ENCODE measurements around the gene DCBLD1. TPM values are rescaled to one million over a fixed set of nuclear protein-coding genes. Genes with fewer than 3 reads are reported as not detected.

DCBLD1 gene
- polyA plus RNA-seq, 1 donor (not counting 4 experiments of a cell fraction or from before 2014, with no cell fraction given), result 21.7 TPM

DNA sequence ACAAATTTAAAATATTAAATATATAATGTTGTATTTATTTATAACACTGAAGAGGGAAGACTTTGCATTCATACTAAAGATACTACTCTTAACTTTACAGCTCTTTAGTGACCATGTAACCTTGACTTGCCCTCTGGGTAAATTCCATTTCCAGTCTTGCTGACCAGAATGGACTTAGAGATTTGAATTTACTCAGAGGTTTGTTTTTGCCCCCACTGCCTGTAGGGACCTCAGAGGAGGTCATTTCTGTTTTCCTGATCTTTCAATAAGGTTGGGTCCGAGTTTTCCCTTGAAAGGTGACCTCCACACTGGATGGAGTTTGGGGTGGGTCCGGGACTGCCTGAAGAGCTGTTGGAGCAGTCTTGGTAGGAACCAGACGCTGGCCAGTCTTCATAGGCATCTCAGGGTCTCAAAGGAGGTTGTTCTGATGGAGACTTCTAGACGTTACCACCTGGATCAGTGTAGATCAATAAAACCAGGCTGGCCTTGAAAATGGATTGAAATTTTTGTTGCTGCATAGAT lies 26.0 kb downstream of the DCBLD1 start:
- no peaks in the 10 kb centered on the region for H4K20me1 ChIP-seq (ENCODE audit: control insufficient read depth, extremely low read depth, insufficient read depth, low read length)
- H3K79me2 ChIP-seq (ENCODE audit: control insufficient read depth, insufficient read depth, low read length), result peaks cover 4% of the 10 kb centered on the region
- TF ChIP-seq EZH2 (IDR thresholded peaks at IDR 0.05; ENCODE audit: low read length), result no peak
- TF ChIP-seq, protein P1, sequence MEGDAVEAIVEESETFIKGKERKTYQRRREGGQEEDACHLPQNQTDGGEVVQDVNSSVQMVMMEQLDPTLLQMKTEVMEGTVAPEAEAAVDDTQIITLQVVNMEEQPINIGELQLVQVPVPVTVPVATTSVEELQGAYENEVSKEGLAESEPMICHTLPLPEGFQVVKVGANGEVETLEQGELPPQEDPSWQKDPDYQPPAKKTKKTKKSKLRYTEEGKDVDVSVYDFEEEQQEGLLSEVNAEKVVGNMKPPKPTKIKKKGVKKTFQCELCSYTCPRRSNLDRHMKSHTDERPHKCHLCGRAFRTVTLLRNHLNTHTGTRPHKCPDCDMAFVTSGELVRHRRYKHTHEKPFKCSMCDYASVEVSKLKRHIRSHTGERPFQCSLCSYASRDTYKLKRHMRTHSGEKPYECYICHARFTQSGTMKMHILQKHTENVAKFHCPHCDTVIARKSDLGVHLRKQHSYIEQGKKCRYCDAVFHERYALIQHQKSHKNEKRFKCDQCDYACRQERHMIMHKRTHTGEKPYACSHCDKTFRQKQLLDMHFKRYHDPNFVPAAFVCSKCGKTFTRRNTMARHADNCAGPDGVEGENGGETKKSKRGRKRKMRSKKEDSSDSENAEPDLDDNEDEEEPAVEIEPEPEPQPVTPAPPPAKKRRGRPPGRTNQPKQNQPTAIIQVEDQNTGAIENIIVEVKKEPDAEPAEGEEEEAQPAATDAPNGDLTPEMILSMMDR (optimal IDR thresholded peaks at IDR 0.05 in 1 of 3, IDR thresholded peaks at IDR 0.05 in 1 of 3, conservative IDR thresholded peaks at IDR 0.05 in 1 of 3; ENCODE audit: extremely low read depth in 1 of 3, insufficient read depth in 2 of 3, low read length in 3 of 3), result no peak
- H3K9me1 ChIP-seq (ENCODE audit: control insufficient read depth, extremely low read depth, insufficient read depth, low read length), result no peaks in the 10 kb centered on the region
- no peak overlapping the region for H3K4me2 ChIP-seq (ENCODE audit: control insufficient read depth, extremely low read depth, insufficient read depth, low read depth, low read length)
- peaks cover 0 to 6% of the 10 kb centered on the region in 2 experiments for H3K36me3 ChIP-seq (ENCODE audit: control insufficient read depth in 2 of 2, extremely low read depth in 1 of 2, insufficient read depth in 2 of 2, low read length in 2 of 2)
- H3K4me3 ChIP-seq (ENCODE audit: control insufficient read depth in 2 of 3, extremely low read depth in 1 of 3, insufficient read depth in 2 of 3, low read depth in 1 of 3, low read length in 3 of 3), result no peak overlapping the region
- H3K4me1 ChIP-seq (ENCODE audit: control insufficient read depth, extremely low read depth, insufficient read depth, low read length), result peaks cover 28% of the 10 kb centered on the region
- no peak overlapping the region for H2AFZ ChIP-seq (ENCODE audit: control insufficient read depth, low read length)
- no peak overlapping the region for H3K9ac ChIP-seq (ENCODE audit: control insufficient read depth, extremely low read depth, insufficient read depth, low read length)
- no peaks in the 10 kb centered on the region for H3K9me3 ChIP-seq (ENCODE audit: control insufficient read depth, low read depth, low read length)
- DNase-seq (ENCODE audit: low read depth, low spot score), result no peak
- no peak for FAIRE-seq
- H3K27ac ChIP-seq (ENCODE audit: control insufficient read depth, insufficient read depth, low read length), result no peak overlapping the region
- dilution Hi-C loops (cut with MboI; ENCODE audit: extremely low pct_ligation_motif_present, low sequenced_read_pairs), result no loop called here
- no peaks in the 10 kb centered on the region for H3K27me3 ChIP-seq (ENCODE audit: control insufficient read depth, extremely low read depth, insufficient read depth, low read length)

DNA sequence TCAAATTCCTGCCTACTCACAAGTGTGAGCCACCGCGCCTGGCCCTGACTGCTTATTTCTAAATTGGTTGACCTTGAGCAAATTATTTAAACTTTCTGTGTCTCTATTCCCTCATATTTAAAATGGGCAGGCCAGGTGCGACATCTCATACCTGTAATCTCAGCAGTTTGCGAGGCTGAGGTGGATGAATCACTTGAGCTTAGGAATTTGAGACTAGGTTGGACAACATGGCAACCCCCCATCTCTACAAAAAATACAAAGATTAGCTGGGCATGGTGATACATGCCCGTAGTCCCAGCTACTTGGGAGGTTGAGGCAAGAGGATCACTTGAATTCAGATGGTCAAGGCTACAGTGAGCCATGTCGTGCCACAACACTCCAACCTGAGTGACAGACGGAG lies 26.5 kb downstream of the DCBLD1 start:
- Histone ChIP-seq H3K9me3 (ENCODE audit: control insufficient read depth, low read depth, low read length) (no peaks in the 10 kb centered on the region), H3K79me2 (ENCODE audit: control insufficient read depth, insufficient read depth, low read length) (peaks cover 4% of the 10 kb centered on the region), H3K27ac (ENCODE audit: control insufficient read depth, insufficient read depth, low read length) (no peak overlapping the region), H3K27me3 (ENCODE audit: control insufficient read depth, extremely low read depth, insufficient read depth, low read length) (no peaks in the 10 kb centered on the region), H3K36me3 (ENCODE audit: control insufficient read depth in 2 of 2, extremely low read depth in 1 of 2, insufficient read depth in 2 of 2, low read length in 2 of 2) (peaks cover 0 to 4% of the 10 kb centered on the region in 2 experiments), H3K4me1 (ENCODE audit: control insufficient read depth, extremely low read depth, insufficient read depth, low read length) (peaks cover 25% of the 10 kb centered on the region), H2AFZ (ENCODE audit: control insufficient read depth, low read length) (no peak overlapping the region), H4K20me1 (ENCODE audit: control insufficient read depth, extremely low read depth, insufficient read depth, low read length) (no peaks in the 10 kb centered on the region), H3K9me1 (ENCODE audit: control insufficient read depth, extremely low read depth, insufficient read depth, low read length) (no peaks in the 10 kb centered on the region), H3K9ac (ENCODE audit: control insufficient read depth, extremely low read depth, insufficient read depth, low read length) (no peak overlapping the region), H3K4me3 (ENCODE audit: control insufficient read depth in 2 of 3, extremely low read depth in 1 of 3, insufficient read depth in 2 of 3, low read depth in 1 of 3, low read length in 3 of 3) (no peak overlapping the region), H3K4me2 (ENCODE audit: control insufficient read depth, extremely low read depth, insufficient read depth, low read depth, low read length) (no peak overlapping the region)
- dilution Hi-C loops (cut with MboI; ENCODE audit: extremely low pct_ligation_motif_present, low sequenced_read_pairs), result no loop called here
- TF ChIP-seq, protein P1 (optimal IDR thresholded peaks at IDR 0.05 in 1 of 3, IDR thresholded peaks at IDR 0.05 in 1 of 3, conservative IDR thresholded peaks at IDR 0.05 in 1 of 3; ENCODE audit: extremely low read depth in 1 of 3, insufficient read depth in 2 of 3, low read length in 3 of 3), result no peak
- no peak for TF ChIP-seq EZH2 (IDR thresholded peaks at IDR 0.05; ENCODE audit: low read length)
- no peak for FAIRE-seq
- DNase-seq (ENCODE audit: low read depth, low spot score), result no peak

All from keratinocyte (primary cell).